Fibroblast of mammary gland (primary cell): ENCODE data around the gene DTYMK.

ENCODE experiments used
- DNase-seq: peaks from one replicate; pipeline ENCODE4 v3.0.0-alpha.2; 2010; ENCODE audit warnings: low read depth
- H3K4me3 ChIP-seq: 2 replicates; pipeline ENCODE4 v1.5.1; 2011; ENCODE audit warnings: low read depth, mild to moderate bottlenecking, low read length, moderate library complexity; ENCODE audit not compliant: control insufficient read depth
- CTCF ChIP-seq: conservative IDR thresholded peaks from 2 replicates; pipeline ENCODE4 v1.5.1; 2011; ENCODE audit warnings: low read depth, low read length, inconsistent platforms; ENCODE audit not compliant: control insufficient read depth, insufficient read depth

Gene DTYMK

GRCh38 chr2:241708879-241709278 is 22.3 kb upstream of the DTYMK start:
- H3K4me3 ChIP-seq = no peak overlapping the region
- TF ChIP-seq CTCF = no peak
- no peak for DNase-seq

- H3K4me3 ChIP-seq = no peak overlapping the region
- no peak for DNase-seq
- TF ChIP-seq CTCF = no peak
Measured at GRCh38 chr2:241706537-241706936, 19.9 kb upstream of the DTYMK start.

- TF ChIP-seq CTCF = no peak
- peak; percentile 22 for DNase-seq
- H3K4me3 ChIP-seq = peak overlapping the region; percentile 76
Measured at GRCh38 chr2:241703032-241703604, 16.5 kb upstream of the DTYMK start.

- H3K4me3 ChIP-seq = peak overlapping the region; percentile 76
- no peak for TF ChIP-seq CTCF
- peak; percentile 69 for DNase-seq
Measured at GRCh38 chr2:241702155-241703031, 15.8 kb upstream of the DTYMK start.

- no peak for TF ChIP-seq CTCF
- peak within 1 kb of the TSS; percentile 76 for H3K4me3 ChIP-seq
- peak; percentile 84 for DNase-seq
Measured at GRCh38 chr2:241701399-241702154, 15.0 kb upstream of the DTYMK start, which contains the start of gene ING5. TSS of gene ING5 (plus strand) at chr2:241702039. CDS start at chr2:241702066, 27 bp downstream.

GRCh38 chr2:241701149-241701398 is 14.5 kb upstream of the DTYMK start:
- TF ChIP-seq CTCF = peak; percentile 18
- H3K4me3 ChIP-seq = peak overlapping the region; percentile 57
- peak; percentile 72 for DNase-seq
